Measurements from ENCODE around the gene LMOD2.
"Not testable (repeated sequence)": the region's sequence is repeated elsewhere in the genome, so short reads cannot be mapped to it uniquely, and the experiment has no call there.

LMOD2 gene

GRCh38 chr7:123655614-123656013 is at the start of gene LMOD2:
Gene LMOD2, plus strand, starts transcription at chr7:123655866. Its CDS starts 98 bp downstream, at chr7:123655964.
- DNase-seq = no peak

GRCh38 chr7:123607423-123607975 is 48.2 kb upstream of the LMOD2 start:
- no peak for DNase-seq

GRCh38 chr7:123608991-123609882 is 46.4 kb upstream of the LMOD2 start:
- no peak for DNase-seq

- DNase-seq = no peak
These were observed 45.8 kb upstream of the LMOD2 start for GRCh38 chr7:123609883-123610239.

GRCh38 chr7:123612024-123612423 is 43.6 kb upstream of the LMOD2 start:
- no peak for DNase-seq

GRCh38 chr7:123615344-123615743 is 40.3 kb upstream of the LMOD2 start:
- no peak for DNase-seq

- DNase-seq = no peak
These were observed 39.4 kb upstream of the LMOD2 start for GRCh38 chr7:123616223-123616622.

GRCh38 chr7:123621707-123622106 is 34.0 kb upstream of the LMOD2 start:
- no peak for DNase-seq

GRCh38 chr7:123622660-123623386 is 32.8 kb upstream of the LMOD2 start:
- DNase-seq = no peak

GRCh38 chr7:123624527-123625183 is 31.0 kb upstream of the LMOD2 start:
- peak; percentile 2 to 6 for DNase-seq

GRCh38 chr7:123625254-123625653 is 30.4 kb upstream of the LMOD2 start:
- no peak for DNase-seq

- no peak for DNase-seq
These were observed 27.8 kb upstream of the LMOD2 start for GRCh38 chr7:123627851-123628250.

GRCh38 chr7:123628829-123629228 is 26.8 kb upstream of the LMOD2 start:
- no peak for DNase-seq

- no peak for DNase-seq
These were observed 26.4 kb upstream of the LMOD2 start for GRCh38 chr7:123629281-123629680.

GRCh38 chr7:123632808-123633207 is 22.9 kb upstream of the LMOD2 start:
- DNase-seq = no peak

- no peak for DNase-seq
These were observed 22.1 kb upstream of the LMOD2 start for GRCh38 chr7:123633553-123633952.

- not testable (repeated sequence) for DNase-seq
These were observed 21.6 kb upstream of the LMOD2 start for GRCh38 chr7:123634011-123634573.

GRCh38 chr7:123635551-123636359 is 19.9 kb upstream of the LMOD2 start:
- peak in 1 of 2 experiments; percentile 20 for DNase-seq

GRCh38 chr7:123637203-123637602 is 18.5 kb upstream of the LMOD2 start:
- DNase-seq = no peak

- no peak for DNase-seq
These were observed 17.8 kb upstream of the LMOD2 start for GRCh38 chr7:123637878-123638277.

- no peak for DNase-seq
These were observed 16.0 kb upstream of the LMOD2 start for GRCh38 chr7:123639631-123640030.

- no peak for DNase-seq
These were observed 15.1 kb upstream of the LMOD2 start for GRCh38 chr7:123640583-123640982.
